ENCODE measurements around the gene COPS8. TPM values are rescaled to one million over a fixed set of nuclear protein-coding genes. Genes with fewer than 3 reads are reported as not detected.

Gene COPS8
- total RNA-seq, 2 experiments from 2014 or later: 51.5 to 54.2 TPM

- intact Hi-C loops (cut with micrococcal nuclease): no loop called here
- H3K9me3 Mint-ChIP-seq: no peaks in the 10 kb centered on the region
- H3K4me1 Mint-ChIP-seq (ENCODE audit: low read depth): peaks cover 13% of the 10 kb centered on the region
- DNase-seq (no peak), ATAC-seq (no peak)
- H3K36me3 Mint-ChIP-seq (ENCODE audit: low read depth): no peaks in the 10 kb centered on the region
- ChIA-PET CTCF (no interaction called here), POLR2A (no interaction called here)
- no peak overlapping the region for H3K27ac Mint-ChIP-seq
- H3K27me3 Mint-ChIP-seq: no peaks in the 10 kb centered on the region
- no peak overlapping the region for H3K4me3 Mint-ChIP-seq
- TF ChIP-seq, protein P1, sequence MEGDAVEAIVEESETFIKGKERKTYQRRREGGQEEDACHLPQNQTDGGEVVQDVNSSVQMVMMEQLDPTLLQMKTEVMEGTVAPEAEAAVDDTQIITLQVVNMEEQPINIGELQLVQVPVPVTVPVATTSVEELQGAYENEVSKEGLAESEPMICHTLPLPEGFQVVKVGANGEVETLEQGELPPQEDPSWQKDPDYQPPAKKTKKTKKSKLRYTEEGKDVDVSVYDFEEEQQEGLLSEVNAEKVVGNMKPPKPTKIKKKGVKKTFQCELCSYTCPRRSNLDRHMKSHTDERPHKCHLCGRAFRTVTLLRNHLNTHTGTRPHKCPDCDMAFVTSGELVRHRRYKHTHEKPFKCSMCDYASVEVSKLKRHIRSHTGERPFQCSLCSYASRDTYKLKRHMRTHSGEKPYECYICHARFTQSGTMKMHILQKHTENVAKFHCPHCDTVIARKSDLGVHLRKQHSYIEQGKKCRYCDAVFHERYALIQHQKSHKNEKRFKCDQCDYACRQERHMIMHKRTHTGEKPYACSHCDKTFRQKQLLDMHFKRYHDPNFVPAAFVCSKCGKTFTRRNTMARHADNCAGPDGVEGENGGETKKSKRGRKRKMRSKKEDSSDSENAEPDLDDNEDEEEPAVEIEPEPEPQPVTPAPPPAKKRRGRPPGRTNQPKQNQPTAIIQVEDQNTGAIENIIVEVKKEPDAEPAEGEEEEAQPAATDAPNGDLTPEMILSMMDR (IDR thresholded peaks at IDR 0.05): no peak
These were observed 4.1 kb upstream of the COPS8 start for GRCh38 chr2:237081596-237081995.

GRCh38 chr2:237083026-237083425 is 2.7 kb upstream of the COPS8 start:
- POLR2A ChIA-PET: no interaction called here
- no peak for ATAC-seq
- Mint-ChIP-seq H3K4me1 (ENCODE audit: low read depth) (peaks cover 20% of the 10 kb centered on the region), H3K4me3 (no peak overlapping the region), H3K27me3 (no peaks in the 10 kb centered on the region), H3K36me3 (ENCODE audit: low read depth) (no peaks in the 10 kb centered on the region), H3K27ac (no peak overlapping the region), H3K9me3 (no peaks in the 10 kb centered on the region)
- TF ChIP-seq, protein P1 (IDR thresholded peaks at IDR 0.05): no peak
- no peak for DNase-seq
- CTCF ChIA-PET: no interaction called here
- intact Hi-C loops (cut with micrococcal nuclease): no loop called here

GRCh38 chr2:237084444-237084843 is 1.2 kb upstream of the COPS8 start:
- Mint-ChIP-seq H3K27me3 (no peaks in the 10 kb centered on the region), H3K4me1 (ENCODE audit: low read depth) (peaks cover 20% of the 10 kb centered on the region), H3K9me3 (no peaks in the 10 kb centered on the region), H3K27ac (no peak overlapping the region), H3K36me3 (ENCODE audit: low read depth) (no peaks in the 10 kb centered on the region), H3K4me3 (peak overlapping the region; percentile 96)
- CTCF ChIA-PET: interaction anchor here (0.8 to 2.6 kb wide), 3 partner anchors 15 to 732 kb away, joined by 3 to 14 read pairs (median 7); no protein-coding TSS in a partner anchor
- intact Hi-C loops (cut with micrococcal nuclease): no loop called here
- ATAC-seq: no peak
- no peak for DNase-seq
- TF ChIP-seq, protein P1 (IDR thresholded peaks at IDR 0.05): no peak
- POLR2A ChIA-PET: interaction anchor here (1.0 to 1.2 kb wide), 2 partner anchors 9 to 643 kb away, joined by 3 read pairs; no protein-coding TSS in a partner anchor

DNA sequence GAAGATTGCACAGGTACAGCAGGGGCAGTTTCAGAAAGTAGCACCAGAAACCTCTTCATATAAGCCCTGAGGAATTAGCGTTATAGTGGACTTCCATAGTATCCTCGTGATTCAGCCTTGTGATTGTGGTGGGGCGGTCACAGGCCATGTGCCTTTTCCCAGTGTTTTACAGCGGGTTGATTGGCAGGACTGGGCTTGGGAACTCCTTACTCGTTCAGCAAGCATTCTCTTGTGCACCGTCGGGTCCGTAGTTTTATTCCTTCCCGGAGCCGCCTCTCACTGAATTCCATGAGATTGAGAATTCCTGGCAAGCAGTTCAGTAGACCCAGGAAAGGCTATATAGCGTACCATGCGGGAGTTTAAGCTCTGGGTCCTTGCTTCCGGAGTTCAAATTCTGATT is 5.2 kb downstream of the COPS8 start:
- Mint-ChIP-seq H3K27ac (no peak overlapping the region), H3K4me1 (ENCODE audit: low read depth) (peaks cover 9% of the 10 kb centered on the region), H3K4me3 (no peak overlapping the region), H3K27me3 (no peaks in the 10 kb centered on the region), H3K36me3 (ENCODE audit: low read depth) (peaks cover 18% of the 10 kb centered on the region), H3K9me3 (no peaks in the 10 kb centered on the region)
- ChIA-PET POLR2A (no interaction called here), CTCF (interaction anchor here (1.0 kb wide), 1 partner anchor 330 kb away, joined by 3 read pairs; no protein-coding TSS in a partner anchor)
- DNase-seq (no peak), ATAC-seq (no peak)
- TF ChIP-seq, protein P1 (IDR thresholded peaks at IDR 0.05): no peak
- intact Hi-C loops (cut with micrococcal nuclease): no loop called here

DNA sequence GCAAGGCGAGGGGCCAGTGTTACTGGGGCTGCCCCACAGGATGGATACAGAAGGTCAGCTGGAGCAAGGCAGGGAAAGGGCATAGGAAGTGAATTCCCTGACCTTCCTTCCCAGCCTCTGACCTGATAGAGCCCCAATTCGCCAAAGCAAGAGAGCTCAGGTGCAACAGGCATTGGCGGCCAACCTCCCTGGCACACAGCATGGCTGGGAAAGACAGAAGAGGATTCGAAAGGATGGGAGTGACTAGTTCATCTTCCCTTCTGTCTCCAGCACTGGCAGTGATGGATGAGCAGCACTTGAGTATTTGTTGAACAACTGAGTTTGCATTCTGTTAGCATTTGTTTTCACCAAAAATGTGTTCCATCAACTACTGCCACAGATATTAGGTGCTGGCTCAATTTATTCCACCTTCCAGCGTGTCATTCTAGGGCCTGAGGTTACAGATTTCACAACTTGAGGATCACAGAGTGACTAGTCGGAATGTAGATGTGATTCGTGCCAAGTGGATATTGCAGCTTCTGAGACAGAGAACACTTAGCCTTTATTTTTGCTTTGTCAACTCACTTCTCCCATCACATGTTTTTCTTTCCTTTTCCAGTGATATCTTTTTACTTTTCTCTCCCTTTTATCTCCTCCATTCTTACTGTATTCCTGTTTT is 6.2 kb downstream of the COPS8 start:
- H3K27ac Mint-ChIP-seq: no peak overlapping the region
- no peak overlapping the region for H3K4me3 Mint-ChIP-seq
- H3K36me3 Mint-ChIP-seq (ENCODE audit: low read depth): peaks cover 24% of the 10 kb centered on the region
- peaks cover 6% of the 10 kb centered on the region for H3K4me1 Mint-ChIP-seq (ENCODE audit: low read depth)
- H3K27me3 Mint-ChIP-seq: no peaks in the 10 kb centered on the region
- DNase-seq (no peak), ATAC-seq (no peak)
- no peaks in the 10 kb centered on the region for H3K9me3 Mint-ChIP-seq
- CTCF ChIA-PET: no interaction called here
- POLR2A ChIA-PET: no interaction called here
- intact Hi-C loops (cut with micrococcal nuclease): no loop called here
- TF ChIP-seq, protein P1 (IDR thresholded peaks at IDR 0.05): no peak
